ENCODE measurements around the gene MAD1L1. TPM values are rescaled to one million over a fixed set of nuclear protein-coding genes. Genes with fewer than 3 reads are reported as not detected.
A peak's percentile ranks its signal among the peaks of the same experiment; 100 is the strongest.

MAD1L1 gene
- total and polyA plus RNA-seq, 2 of the 13 experiments (the other 11 are each of a cell fraction or from before 2014, with no cell fraction given), result 17.4 to 64.7 TPM

DNA sequence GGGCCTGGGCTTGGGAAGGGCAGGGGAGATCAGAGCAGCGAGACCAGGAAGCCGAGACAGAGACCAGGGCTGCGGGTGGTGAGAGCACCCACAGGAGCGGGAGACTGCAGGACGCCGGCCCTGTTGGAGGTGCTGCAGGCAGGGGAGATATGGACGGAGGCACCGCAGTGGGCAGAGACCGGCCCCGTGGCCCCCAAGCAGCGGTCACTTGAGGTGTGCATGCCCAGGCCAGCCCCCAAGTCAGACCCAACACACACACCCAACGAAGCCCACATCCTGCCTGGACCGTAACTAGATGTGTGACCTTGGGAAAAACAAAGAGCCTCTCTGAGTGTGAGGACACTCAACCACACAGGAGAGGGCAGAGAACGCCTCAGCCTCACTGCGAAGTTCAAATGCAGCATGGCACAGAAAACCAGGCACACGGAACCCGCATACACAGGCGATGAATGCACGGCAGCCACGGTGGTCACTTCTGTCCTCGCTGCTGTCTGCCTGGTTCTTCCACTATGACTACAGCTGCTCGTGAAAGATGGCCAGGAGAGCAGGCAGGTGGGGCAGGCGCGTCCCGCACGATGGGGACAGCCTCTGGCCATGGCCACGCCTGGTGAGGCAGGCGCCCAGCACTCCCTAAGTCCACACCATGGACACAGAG, 214.7 kb downstream of the MAD1L1 start (continued):
- TF ChIP-seq, protein P1, sequence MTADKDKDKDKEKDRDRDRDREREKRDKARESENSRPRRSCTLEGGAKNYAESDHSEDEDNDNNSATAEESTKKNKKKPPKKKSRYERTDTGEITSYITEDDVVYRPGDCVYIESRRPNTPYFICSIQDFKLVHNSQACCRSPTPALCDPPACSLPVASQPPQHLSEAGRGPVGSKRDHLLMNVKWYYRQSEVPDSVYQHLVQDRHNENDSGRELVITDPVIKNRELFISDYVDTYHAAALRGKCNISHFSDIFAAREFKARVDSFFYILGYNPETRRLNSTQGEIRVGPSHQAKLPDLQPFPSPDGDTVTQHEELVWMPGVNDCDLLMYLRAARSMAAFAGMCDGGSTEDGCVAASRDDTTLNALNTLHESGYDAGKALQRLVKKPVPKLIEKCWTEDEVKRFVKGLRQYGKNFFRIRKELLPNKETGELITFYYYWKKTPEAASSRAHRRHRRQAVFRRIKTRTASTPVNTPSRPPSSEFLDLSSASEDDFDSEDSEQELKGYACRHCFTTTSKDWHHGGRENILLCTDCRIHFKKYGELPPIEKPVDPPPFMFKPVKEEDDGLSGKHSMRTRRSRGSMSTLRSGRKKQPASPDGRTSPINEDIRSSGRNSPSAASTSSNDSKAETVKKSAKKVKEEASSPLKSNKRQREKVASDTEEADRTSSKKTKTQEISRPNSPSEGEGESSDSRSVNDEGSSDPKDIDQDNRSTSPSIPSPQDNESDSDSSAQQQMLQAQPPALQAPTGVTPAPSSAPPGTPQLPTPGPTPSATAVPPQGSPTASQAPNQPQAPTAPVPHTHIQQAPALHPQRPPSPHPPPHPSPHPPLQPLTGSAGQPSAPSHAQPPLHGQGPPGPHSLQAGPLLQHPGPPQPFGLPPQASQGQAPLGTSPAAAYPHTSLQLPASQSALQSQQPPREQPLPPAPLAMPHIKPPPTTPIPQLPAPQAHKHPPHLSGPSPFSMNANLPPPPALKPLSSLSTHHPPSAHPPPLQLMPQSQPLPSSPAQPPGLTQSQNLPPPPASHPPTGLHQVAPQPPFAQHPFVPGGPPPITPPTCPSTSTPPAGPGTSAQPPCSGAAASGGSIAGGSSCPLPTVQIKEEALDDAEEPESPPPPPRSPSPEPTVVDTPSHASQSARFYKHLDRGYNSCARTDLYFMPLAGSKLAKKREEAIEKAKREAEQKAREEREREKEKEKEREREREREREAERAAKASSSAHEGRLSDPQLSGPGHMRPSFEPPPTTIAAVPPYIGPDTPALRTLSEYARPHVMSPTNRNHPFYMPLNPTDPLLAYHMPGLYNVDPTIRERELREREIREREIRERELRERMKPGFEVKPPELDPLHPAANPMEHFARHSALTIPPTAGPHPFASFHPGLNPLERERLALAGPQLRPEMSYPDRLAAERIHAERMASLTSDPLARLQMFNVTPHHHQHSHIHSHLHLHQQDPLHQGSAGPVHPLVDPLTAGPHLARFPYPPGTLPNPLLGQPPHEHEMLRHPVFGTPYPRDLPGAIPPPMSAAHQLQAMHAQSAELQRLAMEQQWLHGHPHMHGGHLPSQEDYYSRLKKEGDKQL (CRISPR knock-in tag; IDR thresholded peaks at IDR 0.05; ENCODE audit: low read depth), result no peak
- TF ChIP-seq ATAD3A (CRISPR knock-in tag; IDR thresholded peaks at IDR 0.05) (no peak), CBX5 (CRISPR knock-in tag; IDR thresholded peaks at IDR 0.05; ENCODE audit: borderline replicate concordance) (no peak), KDM4B (CRISPR knock-in tag; IDR thresholded peaks at IDR 0.05) (no peak), BCL6 (CRISPR knock-in tag; IDR thresholded peaks at IDR 0.05) (0 out of 2 replicates have a peak, but pooled peaks have one; percentile 11), PITX1 (CRISPR knock-in tag; IDR thresholded peaks at IDR 0.05) (no peak), REL (CRISPR knock-in tag; conservative IDR thresholded peaks at IDR 0.05) (no peak), RFX5 (IDR thresholded peaks at IDR 0.05; ENCODE audit: low read depth, low read length) (no peak), HNRNPK (IDR thresholded peaks at IDR 0.05; ENCODE audit: low read depth, low read length, poor library complexity, severe bottlenecking) (no peak), ZNF616 (CRISPR knock-in tag; IDR thresholded peaks at IDR 0.05; ENCODE audit: low read depth) (no peak), RFX1 (IDR thresholded peaks at IDR 0.05) (no peak), ZNF468 (CRISPR knock-in tag; IDR thresholded peaks at IDR 0.05) (0 out of 2 replicates have a peak, but pooled peaks have one; percentile 16), KLF6 (CRISPR knock-in tag; IDR thresholded peaks at IDR 0.05) (no peak), AGO2 (optimal IDR thresholded peaks at IDR 0.05; ENCODE audit: low read depth, low read length) (no peak)
- TF ChIP-seq, protein P2, sequence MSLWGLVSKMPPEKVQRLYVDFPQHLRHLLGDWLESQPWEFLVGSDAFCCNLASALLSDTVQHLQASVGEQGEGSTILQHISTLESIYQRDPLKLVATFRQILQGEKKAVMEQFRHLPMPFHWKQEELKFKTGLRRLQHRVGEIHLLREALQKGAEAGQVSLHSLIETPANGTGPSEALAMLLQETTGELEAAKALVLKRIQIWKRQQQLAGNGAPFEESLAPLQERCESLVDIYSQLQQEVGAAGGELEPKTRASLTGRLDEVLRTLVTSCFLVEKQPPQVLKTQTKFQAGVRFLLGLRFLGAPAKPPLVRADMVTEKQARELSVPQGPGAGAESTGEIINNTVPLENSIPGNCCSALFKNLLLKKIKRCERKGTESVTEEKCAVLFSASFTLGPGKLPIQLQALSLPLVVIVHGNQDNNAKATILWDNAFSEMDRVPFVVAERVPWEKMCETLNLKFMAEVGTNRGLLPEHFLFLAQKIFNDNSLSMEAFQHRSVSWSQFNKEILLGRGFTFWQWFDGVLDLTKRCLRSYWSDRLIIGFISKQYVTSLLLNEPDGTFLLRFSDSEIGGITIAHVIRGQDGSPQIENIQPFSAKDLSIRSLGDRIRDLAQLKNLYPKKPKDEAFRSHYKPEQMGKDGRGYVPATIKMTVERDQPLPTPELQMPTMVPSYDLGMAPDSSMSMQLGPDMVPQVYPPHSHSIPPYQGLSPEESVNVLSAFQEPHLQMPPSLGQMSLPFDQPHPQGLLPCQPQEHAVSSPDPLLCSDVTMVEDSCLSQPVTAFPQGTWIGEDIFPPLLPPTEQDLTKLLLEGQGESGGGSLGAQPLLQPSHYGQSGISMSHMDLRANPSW (CRISPR knock-in tag; IDR thresholded peaks at IDR 0.05; ENCODE audit: borderline replicate concordance), result no peak
- TF ChIP-seq, protein P3, sequence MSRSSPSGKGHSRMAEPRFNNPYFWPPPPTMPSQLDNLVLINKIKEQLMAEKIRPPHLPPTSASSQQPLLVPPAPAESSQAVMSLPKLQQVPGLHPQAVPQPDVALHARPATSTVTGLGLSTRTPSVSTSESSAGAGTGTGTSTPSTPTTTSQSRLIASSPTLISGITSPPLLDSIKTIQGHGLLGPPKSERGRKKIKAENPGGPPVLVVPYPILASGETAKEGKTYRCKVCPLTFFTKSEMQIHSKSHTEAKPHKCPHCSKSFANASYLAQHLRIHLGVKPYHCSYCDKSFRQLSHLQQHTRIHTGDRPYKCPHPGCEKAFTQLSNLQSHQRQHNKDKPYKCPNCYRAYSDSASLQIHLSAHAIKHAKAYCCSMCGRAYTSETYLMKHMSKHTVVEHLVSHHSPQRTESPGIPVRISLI (CRISPR knock-in tag; IDR thresholded peaks at IDR 0.05; ENCODE audit: borderline replicate concordance), result no peak
- TF ChIP-seq, protein P4, sequence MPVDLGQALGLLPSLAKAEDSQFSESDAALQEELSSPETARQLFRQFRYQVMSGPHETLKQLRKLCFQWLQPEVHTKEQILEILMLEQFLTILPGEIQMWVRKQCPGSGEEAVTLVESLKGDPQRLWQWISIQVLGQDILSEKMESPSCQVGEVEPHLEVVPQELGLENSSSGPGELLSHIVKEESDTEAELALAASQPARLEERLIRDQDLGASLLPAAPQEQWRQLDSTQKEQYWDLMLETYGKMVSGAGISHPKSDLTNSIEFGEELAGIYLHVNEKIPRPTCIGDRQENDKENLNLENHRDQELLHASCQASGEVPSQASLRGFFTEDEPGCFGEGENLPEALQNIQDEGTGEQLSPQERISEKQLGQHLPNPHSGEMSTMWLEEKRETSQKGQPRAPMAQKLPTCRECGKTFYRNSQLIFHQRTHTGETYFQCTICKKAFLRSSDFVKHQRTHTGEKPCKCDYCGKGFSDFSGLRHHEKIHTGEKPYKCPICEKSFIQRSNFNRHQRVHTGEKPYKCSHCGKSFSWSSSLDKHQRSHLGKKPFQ (CRISPR knock-in tag; IDR thresholded peaks at IDR 0.05; ENCODE audit: insufficient replicate concordance), result peak; percentile 27

Data from HepG2 (cell line).